Mononuclear cell (primary cell): Measurements from ENCODE around the gene CLDN1. TPM values are rescaled to one million over a fixed set of nuclear protein-coding genes. Genes with fewer than 3 reads are reported as not detected.

Experiments
- H3K27me3 ChIP-seq: 2 replicates; pipeline ENCODE4 v1.6.0; 2011; ENCODE audit warnings: low read length, control low read depth; ENCODE audit not compliant: insufficient read depth
- H3K4me1 ChIP-seq: 2 replicates; pipeline ENCODE4 v1.5.1; 2011; ENCODE audit warnings: mild to moderate bottlenecking, low read length, control low read depth; ENCODE audit not compliant: insufficient read depth
- H3K4me3 ChIP-seq: 2 replicates; pipeline ENCODE4 v1.5.1; 2011; ENCODE audit warnings: mild to moderate bottlenecking, low read length, moderate library complexity
- H3K9me3 ChIP-seq: 2 replicates; pipeline ENCODE4 v1.5.1; 2011; ENCODE audit warnings: low read depth, mild to moderate bottlenecking, control low read depth, low read length
- total RNA-seq: library from RNA; depleted of rRNA; stranded (reverse); fragments of >200 nt; gene quantifications from one replicate; pipeline ENCODE4 v1.2.3, GENCODE V29; 2012

CLDN1 gene, protein sequence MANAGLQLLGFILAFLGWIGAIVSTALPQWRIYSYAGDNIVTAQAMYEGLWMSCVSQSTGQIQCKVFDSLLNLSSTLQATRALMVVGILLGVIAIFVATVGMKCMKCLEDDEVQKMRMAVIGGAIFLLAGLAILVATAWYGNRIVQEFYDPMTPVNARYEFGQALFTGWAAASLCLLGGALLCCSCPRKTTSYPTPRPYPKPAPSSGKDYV
- 0.10 TPM for total RNA-seq

DNA sequence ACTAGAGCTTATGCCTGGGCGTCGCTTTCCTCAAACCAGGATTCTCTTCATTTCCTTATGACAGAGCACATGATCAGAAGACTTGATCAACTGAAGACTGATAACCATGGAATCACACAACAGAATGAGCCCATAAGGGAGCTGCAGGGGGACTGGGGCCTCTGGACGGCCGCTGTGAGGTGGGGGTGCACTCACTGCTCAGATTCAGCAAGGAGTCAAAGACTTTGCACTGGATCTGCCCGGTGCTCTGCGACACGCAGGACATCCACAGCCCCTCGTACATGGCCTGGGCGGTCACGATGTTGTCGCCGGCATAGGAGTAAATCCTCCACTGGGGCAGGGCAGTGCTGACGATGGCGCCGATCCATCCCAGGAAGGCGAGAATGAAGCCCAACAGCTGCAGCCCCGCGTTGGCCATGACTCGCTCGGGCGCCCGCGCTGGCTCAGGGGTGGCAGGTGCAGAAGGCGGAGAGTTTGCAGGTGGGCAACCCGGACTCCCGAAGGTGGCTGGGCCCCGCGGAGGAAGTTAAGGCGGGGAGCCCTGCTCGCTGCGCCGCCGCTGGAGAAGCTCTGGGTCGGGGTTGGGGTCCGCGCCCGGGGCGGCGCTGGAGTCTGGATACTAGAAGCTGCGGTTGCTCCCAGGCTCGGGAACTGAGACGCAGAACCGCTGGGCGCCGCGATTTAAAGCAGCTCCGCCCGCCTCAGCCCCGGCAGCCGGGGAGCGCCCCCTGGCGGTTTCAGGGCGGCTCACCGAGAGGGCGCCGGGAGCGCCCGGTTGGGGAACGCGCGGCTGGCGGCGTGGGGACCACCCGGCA, at the start of gene CLDN1:
Gene CLDN1 (minus strand): TSS at position 658 of the 815 bp plus-strand sequence. CDS start 240 bp downstream, at position 418.
- Histone ChIP-seq H3K4me1 (peaks cover 19% of the 10 kb centered on the region), H3K9me3 (no peaks in the 10 kb centered on the region), H3K4me3 (no peak within 1 kb of the TSS), H3K27me3 (peaks cover 38% of the 10 kb centered on the region)

DNA sequence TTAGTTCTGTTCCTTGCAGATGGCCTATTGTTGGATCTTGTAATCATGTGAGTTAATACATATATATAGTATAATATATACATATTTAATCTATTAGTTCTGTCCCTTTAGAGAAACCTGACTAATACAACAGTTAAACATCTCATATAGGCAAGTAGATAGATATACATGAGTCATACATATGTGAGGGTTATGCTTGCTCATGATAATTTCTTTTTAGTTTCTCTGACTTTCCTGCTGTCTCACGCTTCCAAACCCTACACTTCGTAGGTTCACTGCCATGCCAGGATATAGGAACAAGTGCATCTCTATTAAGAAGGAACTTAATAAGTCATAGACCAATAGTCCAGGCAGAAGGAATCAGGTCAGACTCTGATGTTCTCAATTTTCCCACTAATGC, 48.9 kb upstream of the CLDN1 start:
- no peaks in the 10 kb centered on the region for H3K9me3 ChIP-seq
- no peak overlapping the region for H3K4me3 ChIP-seq
- H3K27me3 ChIP-seq, result no peaks in the 10 kb centered on the region
- H3K4me1 ChIP-seq, result no peaks in the 10 kb centered on the region

DNA sequence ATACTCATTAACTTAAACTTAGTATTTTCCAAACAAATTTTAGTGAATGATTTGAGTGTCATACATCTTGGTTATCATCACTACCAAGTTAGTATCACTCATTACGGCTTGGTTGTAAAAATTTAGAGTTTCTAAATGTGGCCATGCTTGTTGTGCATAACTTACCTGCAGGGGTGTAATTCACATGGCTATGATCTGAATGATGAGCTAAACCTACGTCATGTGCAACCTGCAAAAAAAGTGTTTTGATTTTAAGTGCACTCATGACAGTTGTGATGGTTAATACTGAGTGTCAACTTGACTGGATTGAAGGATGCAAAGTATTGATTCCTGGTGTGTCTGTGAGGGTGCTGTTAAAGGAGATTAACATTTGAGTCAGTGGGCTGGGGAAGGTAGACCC, 48.1 kb upstream of the CLDN1 start:
- no peaks in the 10 kb centered on the region for H3K27me3 ChIP-seq
- H3K4me3 ChIP-seq, result no peak overlapping the region
- H3K4me1 ChIP-seq, result no peaks in the 10 kb centered on the region
- no peaks in the 10 kb centered on the region for H3K9me3 ChIP-seq

DNA sequence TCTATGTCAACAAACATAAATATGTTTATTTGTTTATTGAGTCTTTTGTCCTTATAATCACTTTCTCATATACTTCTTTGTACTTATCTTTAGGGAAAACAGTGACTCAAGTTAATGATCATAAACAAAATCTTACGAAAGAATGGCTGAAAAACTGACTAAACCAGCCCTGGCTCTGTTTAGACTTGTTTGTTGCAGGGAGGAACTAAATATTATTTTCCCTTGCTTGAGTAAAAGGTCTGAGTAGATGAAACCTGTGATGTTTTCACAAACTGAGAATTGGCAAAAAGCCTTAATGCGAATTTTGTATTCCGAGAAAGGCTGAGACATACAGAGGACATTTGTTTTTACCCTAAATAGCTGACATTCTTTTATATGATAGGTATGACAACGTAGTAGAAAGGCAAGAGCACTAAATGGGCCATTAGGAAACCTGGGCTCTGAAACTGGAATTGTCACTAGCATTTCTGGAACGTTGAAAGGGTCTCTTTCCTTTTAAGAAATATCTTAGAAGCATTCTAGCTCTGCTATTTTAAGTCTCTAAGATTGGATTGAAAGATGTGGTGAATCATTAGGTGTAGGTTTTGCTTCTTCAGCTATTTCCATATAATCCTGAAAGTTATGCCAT, 47.5 kb upstream of the CLDN1 start:
- Histone ChIP-seq H3K4me3 (no peak overlapping the region), H3K27me3 (no peaks in the 10 kb centered on the region), H3K9me3 (no peaks in the 10 kb centered on the region), H3K4me1 (no peaks in the 10 kb centered on the region)

DNA sequence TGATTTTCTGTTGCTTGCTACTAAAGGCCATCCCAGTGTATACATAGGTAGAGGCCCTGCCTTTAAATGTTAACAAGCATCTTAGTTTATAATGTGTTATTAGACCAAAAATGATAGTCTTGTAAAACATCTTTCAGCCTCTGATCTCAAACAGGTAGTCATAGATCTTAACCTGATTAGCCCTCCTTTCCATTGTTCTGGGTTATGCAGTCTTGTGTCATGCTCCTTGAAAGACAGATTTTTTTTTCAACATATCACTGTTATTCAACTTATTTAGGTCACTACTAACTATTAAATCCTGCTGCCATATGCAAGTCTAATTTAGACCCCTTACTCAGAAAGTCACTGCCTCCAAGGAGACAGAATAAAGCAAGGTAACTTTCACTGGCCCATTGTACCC, 46.6 kb upstream of the CLDN1 start:
- H3K4me3 ChIP-seq, result no peak overlapping the region
- no peaks in the 10 kb centered on the region for H3K27me3 ChIP-seq
- no peaks in the 10 kb centered on the region for H3K9me3 ChIP-seq
- no peaks in the 10 kb centered on the region for H3K4me1 ChIP-seq

DNA sequence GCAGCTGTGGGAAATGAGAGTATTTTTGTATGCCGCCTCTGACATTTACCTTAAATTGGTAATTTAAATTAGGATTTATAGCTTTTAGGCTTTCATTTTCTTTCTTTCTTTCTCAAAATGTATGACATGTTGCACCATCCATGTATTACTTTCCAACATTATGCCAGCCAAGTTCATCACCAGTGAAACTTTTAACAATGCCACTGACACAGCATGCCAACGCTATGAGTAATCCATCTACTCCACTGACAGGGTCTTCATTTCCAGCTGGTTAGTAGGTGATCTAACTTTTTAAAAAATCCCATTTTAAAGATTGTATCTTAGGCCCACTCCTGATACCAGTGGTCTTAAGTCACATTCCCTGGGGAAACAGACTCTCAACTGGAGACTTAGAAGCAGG, 43.9 kb upstream of the CLDN1 start:
- no peaks in the 10 kb centered on the region for H3K9me3 ChIP-seq
- H3K4me3 ChIP-seq, result no peak overlapping the region
- H3K27me3 ChIP-seq, result no peaks in the 10 kb centered on the region
- H3K4me1 ChIP-seq, result no peaks in the 10 kb centered on the region

DNA sequence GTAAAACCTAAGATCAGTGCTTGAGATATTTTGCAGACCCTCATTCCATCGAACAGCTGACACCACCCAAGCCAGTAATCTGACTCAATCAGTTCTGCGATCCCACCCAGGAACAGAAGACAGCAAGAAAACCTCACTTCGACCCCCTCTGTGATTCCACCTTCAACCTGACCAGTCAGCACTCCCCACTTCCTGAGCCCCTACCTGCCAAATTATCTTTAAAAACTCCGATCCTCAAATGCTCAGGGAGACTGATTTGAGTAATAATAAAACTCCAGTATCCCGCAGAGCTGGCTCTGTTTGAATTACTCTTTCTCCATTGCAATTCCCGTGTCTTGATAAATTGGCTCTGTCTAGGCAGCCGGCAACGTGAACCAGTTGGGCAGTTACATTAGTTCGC, 40.0 kb upstream of the CLDN1 start:
- no peaks in the 10 kb centered on the region for H3K9me3 ChIP-seq
- no peaks in the 10 kb centered on the region for H3K4me1 ChIP-seq
- H3K27me3 ChIP-seq, result no peaks in the 10 kb centered on the region
- H3K4me3 ChIP-seq, result no peak overlapping the region

DNA sequence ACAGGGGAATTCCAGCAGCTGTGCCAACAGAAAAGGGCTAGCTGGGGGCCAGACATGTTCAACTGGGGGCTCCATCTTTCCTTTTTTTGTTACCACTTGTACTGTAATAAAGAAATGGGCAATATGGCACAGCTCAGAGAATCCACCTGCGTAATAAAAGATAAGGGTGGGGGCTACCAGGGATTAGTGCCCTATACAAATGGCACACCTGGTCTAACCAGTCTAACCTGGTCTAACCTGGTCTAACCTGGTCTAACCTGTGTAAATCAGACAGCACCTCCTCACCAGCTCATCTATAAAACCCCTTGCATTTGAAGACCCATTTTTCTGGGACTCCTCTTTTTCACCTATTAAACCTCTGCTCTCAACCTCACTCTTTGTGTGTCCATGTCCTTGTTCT, 39.5 kb upstream of the CLDN1 start:
- Histone ChIP-seq H3K9me3 (no peaks in the 10 kb centered on the region), H3K4me3 (no peak overlapping the region), H3K4me1 (no peaks in the 10 kb centered on the region), H3K27me3 (no peaks in the 10 kb centered on the region)

DNA sequence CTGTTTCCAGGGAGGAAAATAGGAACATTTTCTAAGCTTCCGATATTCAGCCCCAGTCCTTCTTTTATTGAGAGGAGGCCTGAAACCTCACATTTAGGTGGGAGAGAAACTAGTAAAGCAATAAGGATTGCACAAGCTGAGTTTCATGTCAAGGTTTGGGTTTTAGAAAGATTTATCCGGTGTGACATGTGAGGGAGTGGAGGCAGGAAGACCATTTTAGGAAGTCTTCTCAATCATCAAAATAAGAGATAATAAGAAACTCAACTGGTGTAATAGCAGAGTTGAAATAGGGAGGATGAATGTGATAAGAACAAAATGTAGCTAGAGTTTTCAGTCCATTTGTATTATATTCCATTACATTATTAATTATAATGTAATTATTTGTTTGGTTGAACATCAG, 38.0 kb upstream of the CLDN1 start:
- H3K27me3 ChIP-seq, result no peaks in the 10 kb centered on the region
- H3K4me1 ChIP-seq, result no peaks in the 10 kb centered on the region
- H3K4me3 ChIP-seq, result no peak overlapping the region
- no peaks in the 10 kb centered on the region for H3K9me3 ChIP-seq

DNA sequence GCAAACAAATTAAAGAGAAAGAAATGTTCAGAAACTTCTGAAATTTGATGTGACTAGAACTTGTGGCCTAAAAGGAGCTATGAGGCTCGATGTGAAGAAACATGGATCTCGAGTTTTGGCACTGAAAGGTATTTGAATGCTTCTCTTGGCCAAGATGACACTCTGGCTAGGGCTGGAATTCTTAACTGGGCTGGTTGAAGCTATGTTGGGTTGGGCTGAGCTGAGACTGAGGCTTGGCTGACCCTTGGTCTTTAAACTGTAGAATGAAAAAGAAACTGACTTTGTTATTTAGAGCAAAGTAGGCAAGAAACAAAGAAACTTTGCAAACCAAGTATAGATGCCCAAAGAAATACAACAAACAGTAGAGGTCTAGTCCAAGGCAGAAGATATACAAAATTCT, 37.6 kb upstream of the CLDN1 start:
- Histone ChIP-seq H3K4me3 (no peak overlapping the region), H3K4me1 (no peaks in the 10 kb centered on the region), H3K9me3 (no peaks in the 10 kb centered on the region), H3K27me3 (no peaks in the 10 kb centered on the region)

DNA sequence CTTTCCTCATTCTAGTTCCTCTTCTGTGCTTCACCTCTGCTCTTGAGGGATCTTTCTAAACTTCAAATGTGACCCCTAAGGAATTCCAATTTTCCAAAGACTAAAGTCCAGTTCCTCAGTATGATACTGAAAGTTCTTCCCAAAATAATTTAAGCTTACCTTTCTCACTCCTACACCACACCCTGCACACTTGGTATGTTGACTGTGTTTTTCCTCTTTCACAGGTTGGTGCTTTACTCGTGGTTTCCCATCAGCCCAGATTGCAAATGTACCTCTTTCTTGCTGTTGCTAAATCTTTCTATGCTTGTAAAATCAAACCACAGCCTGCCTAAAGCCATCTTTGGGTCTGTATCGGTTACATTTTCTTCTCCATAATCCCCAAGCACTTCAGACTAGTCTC, 35.2 kb upstream of the CLDN1 start:
- H3K27me3 ChIP-seq, result no peaks in the 10 kb centered on the region
- no peak overlapping the region for H3K4me3 ChIP-seq
- H3K9me3 ChIP-seq, result no peaks in the 10 kb centered on the region
- no peaks in the 10 kb centered on the region for H3K4me1 ChIP-seq

DNA sequence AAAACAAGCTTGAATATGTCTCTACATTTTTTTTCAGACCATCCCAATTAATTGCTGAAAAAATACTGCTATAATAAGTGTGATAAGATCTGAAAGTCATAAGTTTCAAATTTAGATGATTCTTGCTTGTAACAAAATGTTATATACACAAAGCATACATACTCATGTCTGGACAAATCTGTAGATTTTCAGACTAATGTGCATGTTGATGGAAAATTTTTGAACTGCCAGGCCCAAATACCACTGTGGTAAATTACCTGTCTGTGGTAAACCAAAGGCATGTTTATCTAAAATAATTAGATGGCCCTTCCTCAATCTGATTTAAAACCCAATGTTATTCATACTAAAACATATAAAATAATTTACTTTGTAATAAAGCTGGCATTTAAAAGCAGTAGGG, 34.0 kb upstream of the CLDN1 start:
- Histone ChIP-seq H3K27me3 (no peaks in the 10 kb centered on the region), H3K9me3 (no peaks in the 10 kb centered on the region), H3K4me3 (no peak overlapping the region), H3K4me1 (no peaks in the 10 kb centered on the region)

DNA sequence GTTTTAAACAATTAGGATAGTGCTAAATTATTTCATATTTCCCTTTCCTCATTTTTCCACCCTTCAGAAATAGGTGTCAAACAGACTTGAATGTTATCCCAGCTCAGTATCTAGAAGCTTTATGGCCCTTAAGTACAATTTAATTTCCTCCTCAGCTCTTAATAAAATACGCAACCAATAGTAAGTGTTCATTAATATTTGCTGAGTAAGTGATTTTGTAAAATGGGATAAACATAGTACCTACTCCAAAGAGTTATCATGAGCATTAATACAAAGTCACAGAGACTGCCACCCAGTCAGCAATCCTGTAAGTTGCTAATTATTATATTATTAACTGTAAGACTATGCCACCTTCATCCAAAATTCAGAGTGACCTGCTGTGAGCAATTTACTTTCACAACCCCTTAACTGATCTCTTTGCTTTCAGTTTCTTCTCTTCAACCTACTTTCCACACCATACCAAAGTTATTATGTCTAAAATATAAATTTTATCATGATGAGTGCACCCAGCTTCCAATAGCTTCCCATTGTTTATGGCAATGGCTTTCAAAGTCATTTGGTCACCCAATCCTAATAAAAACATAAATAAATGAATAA, 30.7 kb upstream of the CLDN1 start:
- Histone ChIP-seq H3K4me3 (no peak overlapping the region), H3K27me3 (no peaks in the 10 kb centered on the region), H3K4me1 (no peaks in the 10 kb centered on the region), H3K9me3 (no peaks in the 10 kb centered on the region)

DNA sequence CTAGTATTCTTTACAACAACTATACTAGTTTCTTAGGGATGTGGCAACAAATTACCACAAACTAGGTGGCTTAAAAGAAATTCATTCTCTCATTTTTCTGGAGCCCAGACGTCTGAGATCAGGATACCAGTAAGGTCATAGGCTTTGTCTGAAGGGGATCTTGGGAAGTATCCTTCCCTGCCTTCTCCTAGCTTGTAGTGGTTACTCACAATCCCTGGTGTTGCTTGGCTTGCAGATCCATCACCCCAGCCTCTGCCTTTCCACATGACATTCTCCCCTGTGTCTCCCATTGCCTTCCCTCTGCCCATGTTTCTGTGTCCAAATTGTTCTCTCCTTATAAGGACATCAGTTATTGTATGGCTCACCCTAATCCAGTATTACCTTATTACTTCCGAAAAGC, 24.3 kb upstream of the CLDN1 start:
- Histone ChIP-seq H3K4me3 (no peak overlapping the region), H3K27me3 (no peaks in the 10 kb centered on the region), H3K9me3 (no peaks in the 10 kb centered on the region), H3K4me1 (no peaks in the 10 kb centered on the region)

DNA sequence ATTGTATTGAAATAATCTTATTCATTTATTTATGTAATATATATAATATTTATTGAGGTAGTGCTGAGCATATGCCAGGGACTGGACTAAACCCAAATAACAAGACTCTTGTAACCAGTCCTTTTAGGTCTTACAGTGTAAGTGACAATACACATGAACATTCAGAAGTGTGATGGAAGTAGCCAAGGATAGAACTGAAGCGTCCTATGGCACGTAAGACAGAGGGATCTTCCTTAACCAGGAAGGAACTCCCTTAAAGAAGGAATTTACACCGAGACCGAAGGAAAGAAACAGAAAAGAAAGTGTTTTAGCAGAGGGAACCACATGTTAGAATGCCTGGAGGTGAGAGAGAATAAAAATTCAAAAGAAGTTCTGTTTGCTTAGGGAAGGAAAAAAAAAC, 23.6 kb upstream of the CLDN1 start:
- Histone ChIP-seq H3K4me3 (no peak overlapping the region), H3K4me1 (no peaks in the 10 kb centered on the region), H3K27me3 (no peaks in the 10 kb centered on the region), H3K9me3 (no peaks in the 10 kb centered on the region)
